Suppressor macrophage treated with lipopolysaccharide for 1 hour (primary cell): ENCODE results near the gene CCDC83.
A peak's percentile ranks its signal among the peaks of the same experiment; 100 is the strongest.

Source experiments
- DNase-seq, 3 donors: peaks; one replicate each; pipeline ENCODE4 v3.0.0-alpha.2; 2020 to 2022

The CCDC83 gene

DNA sequence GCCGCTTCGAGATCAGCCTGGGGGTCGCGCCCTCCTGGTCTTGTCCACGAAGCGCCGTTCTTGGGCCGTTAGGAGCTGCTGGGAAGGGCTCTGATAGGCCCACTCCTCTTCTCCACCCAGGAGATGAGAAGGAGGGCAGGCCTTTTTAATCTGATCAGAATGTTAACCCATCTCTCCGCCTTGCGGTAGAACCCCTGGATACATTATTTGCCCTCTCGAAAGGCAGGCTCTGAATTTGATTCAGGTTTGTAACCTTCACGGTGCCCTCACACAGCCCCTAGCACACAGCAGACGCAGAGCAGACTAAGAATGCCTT is at the start of gene CCDC83:
Gene CCDC83, plus strand, starts transcription at position 43 of the 316 bp plus-strand sequence. CDS start 9,741 bp downstream, outside the sequence.
- DNase-seq, result no peak

DNA sequence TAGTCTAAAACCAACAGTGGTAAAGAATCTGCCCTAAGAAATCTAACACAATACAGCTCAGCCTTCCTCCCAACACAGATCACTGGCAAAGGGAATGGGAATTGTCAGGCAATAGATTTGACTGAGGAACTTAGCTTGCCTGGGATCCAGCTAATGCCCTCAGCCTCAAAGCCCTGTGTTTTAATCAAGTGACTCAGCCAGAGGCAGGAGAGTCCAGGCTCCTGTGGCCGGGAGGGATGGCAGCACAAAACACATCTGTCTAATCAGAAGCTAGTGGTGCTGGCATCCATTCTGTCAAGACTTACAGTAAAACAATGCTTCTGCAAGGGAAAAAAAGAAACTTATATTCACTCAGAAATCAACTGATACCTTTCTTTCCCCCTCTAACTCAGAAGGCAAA is 49.8 kb upstream of the CCDC83 start:
- no peak for DNase-seq

DNA sequence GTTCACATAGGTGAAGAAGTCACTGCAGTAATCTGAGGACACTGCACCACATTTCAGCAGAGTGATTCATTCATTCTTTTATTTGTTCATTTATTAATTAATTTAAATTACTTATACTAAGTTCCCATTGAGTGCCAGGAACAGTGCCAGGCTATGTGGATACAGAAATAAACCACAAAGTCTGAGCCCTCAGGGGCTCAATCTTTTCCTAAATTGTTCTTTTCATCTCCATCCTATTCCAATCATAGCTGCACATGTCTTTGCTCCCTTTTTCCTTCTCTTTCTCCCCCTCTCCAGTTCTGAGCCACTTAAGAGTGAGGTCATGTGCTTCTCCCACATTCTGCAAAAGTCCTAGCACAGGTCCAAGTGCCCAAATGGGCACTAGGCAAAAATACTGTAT is 49.2 kb upstream of the CCDC83 start:
- no peak for DNase-seq

DNA sequence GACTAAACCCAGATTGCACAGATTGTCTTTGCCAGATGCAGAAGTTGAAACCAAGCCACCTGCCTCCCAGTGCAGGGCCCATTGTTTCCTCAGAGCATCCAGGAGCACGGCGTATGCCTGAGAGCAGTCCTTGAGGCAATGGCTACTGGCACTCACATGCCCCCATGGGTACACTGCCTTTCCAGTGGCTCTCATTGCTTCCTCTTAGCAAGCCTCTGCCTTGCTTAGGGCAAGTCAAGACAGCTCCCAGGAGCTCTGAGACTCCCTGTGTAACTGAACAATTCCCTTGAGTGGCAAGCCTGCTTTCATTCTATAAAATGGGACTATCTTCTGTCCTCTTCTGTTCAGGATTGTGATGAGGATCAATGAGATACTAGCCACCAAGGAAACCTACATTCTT is 48.3 kb upstream of the CCDC83 start:
- DNase-seq, result no peak

DNA sequence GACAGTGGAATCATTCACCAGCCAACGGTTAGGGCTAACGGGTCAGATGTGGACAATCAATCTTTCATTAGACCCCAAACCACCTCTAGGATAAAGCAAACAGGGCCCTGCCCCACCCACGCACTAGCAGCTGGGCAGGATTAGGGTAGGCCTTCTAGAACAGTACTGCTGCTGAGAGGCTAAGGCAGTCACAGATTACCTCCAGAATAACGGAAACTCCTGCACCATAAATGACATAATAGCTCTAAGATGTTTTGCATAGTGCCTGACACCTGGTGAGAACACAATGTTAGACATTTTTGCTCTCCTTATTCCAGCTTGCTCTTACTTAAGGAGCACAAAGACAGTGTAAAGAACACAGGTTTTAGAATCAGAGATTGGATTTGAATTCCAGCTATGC is 46.0 kb upstream of the CCDC83 start:
- no peak for DNase-seq

DNA sequence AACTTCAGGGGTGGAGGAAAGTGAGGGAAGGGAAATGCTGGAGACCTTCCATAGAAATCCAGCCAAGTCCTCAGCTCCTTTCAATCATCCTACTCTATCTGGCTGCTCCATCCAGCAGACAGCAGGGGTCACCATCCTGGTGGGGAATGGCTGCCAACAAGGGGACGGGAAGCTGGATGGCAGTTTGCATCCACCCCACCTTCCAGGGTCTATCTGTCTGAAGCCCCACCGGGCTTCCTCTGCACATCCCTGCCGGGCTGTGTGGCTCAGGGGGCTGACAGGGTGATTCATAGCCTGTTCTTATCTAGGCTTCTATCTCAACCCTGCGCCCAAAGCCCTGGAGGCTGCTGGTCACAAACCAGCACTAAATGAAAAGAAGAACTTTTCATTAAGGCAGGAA is 45.3 kb upstream of the CCDC83 start:
- no peak for DNase-seq

DNA sequence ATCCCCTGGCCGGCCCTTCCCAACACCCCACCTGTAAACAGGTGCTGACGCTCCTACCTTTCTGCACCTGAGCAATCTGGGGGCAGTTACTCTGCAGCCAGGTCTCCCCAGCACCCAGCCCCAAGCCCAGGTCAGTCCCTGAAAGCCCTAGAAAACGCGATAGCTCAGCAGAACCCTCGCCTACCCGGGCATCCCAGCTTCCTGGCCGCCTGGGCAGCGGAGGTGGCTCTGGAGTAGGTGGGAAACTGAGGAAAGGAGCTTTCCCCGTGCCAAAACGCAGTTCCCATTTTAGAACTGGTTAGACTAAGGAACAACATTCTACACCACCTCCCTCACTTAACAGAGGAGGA is 44.7 kb upstream of the CCDC83 start:
- DNase-seq, result no peak

DNA sequence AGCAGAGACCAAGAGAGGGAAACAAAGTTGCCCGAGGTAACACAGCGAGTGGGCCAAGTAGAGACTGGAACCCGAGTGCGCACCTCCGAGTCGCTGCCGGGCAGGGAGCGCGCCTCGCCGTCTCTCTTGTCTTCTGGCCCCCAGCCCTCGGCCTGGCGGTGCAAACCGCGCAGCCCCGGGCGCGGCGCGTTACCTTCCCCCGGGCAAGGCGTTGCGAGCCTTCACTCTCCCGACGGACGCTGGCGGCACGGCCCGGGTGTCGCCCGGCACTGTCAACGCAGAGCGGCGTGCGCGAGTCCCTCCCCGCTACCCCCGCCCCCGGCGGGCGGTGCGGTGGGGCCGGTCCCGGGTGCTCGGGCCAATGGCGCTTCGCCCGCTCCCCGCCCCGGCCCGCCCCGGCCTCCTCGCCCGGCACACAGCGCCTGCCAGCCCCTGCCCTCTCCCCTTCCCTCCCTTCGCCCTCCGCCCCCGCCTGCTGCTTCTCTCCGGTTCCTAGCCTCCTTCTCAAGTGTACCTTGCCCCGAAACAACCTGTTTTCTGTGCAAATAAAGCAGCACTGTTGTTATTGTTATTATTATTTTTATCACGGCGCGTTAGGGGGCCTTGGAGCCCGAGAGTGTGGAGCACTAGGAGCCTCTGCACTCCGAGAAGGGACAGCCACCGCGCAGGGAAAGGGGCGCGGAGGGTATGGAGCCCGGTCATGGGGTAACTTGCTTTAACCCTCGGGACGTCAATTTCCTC is 44.1 kb upstream of the CCDC83 start, which contains the start of gene SYTL2:
Gene SYTL2, minus strand, starts transcription at position 271 of the 741 bp plus-strand sequence. CDS start 53,416 bp downstream, outside the sequence.
- peak; percentile 70 to 92 (median 85) for DNase-seq

DNA sequence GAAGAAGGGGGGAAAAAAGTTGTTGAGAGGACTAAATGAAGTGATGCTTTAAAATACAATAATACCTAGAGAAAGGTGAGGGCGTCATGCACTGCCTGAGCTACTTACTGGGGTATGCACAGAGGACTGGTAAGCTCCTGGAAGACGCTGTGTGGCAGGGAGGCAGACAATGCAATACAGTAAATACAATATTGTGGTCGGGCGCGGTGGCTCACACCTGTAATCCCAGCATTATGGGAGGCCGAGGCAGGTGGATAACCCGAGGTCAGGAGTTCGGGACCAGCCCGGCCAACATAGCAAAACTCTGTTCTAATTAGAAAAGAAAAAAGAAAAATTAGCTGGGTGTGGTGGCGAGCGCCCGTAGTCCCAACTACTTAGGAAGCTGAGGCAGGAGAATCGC is 43.6 kb upstream of the CCDC83 start:
- DNase-seq, result no peak

DNA sequence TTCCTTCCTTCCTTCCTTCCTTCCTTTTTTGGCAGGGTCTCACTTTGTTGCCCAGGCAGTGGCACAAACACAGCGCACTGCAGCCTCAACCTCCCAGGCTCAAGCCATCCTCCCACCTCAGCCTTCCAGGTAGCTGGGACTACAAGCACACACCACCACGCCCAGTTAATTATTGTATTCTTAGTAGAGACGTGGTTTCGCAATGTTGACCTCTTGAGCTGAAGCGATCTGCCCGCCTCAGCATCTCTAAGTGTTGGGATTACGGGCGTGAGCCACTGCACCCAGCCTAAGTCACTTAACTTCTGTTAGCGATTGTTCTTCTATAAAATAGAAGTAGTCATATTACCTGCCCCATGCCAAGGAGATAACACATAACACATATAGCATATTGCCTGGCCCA is 41.5 kb upstream of the CCDC83 start:
- DNase-seq, result no peak

DNA sequence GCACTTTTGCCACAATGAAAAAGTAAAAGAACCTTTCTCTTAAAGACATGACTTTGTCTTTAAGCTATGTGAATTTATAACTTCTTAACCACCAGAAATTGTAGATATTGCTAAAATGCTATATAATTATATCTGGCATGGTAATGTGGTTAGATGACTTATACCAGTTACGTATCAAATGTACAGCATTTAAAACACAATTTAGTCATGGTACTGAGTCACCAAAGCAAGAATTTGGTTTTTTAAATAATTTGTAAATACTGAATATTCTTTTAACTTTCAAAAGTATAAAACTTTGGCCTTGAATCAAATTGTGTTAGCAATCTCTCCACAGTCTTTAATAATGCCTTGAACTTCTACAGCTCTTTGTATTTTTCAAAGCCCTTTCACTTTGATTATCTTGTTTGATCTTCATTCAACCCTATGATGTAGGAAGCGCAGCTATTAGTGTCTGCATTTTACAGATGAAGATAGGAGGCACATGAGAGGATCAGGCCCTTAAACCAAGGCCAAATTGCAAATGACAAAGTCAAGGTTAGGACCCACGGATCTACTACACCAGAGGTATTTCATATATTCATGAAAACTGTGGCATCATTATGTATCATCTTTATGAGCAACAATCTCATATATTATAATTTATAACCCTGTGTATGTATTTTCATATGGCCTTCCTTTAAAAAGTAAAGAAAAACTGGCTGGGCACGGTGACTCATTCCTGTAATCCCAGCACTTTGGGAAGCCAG is 39.8 kb upstream of the CCDC83 start:
- peak in 1 of 3 donors; percentile 6 for DNase-seq

DNA sequence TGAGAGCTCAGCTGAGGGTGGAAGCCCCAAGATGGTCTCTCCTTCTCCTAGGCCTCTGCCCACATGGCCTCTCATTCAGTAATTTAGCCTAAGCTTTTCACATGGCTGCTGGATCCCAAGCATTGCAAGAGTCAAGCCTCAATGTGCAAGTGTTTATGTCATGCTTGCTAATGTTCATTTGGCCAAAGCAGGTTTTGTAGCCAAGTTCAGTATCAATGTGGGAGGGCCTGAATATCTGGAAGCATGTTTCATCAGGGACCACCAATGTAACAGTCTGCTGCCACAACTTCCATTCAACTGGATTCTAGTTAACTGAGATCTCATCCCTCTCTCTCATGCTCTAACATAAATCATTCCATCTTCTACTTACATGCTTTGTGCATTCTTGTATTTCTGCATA is 35.7 kb upstream of the CCDC83 start:
- DNase-seq, result no peak

DNA sequence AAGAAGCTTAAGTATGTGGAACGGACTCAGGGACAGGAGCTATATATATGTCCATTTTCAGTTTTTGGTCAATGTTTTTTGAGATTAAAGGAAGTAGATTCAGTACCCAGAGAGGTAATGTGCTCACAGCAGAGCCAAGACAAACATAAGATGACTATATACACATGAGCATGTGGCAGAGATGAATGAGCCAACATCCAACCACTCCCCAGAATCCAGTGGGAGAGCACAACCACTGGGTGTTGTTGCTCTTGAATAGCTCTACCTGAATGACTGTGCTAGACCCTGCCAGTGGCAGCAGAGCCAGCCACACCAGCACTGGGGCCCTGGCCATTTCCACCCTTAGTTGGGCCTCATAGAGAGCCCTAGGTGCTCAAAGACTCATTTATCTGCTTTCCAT is 33.5 kb upstream of the CCDC83 start:
- no peak for DNase-seq

DNA sequence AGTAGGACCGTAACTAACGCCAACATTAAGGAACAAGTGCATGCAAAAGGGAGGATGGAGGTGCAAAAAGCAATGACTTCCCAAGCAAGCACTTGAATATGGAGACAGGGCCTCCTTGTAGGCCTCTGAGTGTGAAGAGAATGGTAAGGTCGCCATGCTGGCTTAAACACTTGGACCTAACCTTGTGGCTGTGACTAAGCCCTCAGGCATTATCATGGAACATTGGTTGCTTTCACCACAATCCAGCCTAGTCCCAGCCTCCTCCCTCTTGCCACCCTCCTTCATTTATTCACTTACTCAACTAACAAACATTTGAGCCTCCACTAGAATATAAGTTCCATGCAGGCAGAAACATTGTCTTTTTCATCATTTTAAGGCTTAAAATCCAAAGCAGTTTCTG is 32.4 kb upstream of the CCDC83 start:
- DNase-seq, result no peak

DNA sequence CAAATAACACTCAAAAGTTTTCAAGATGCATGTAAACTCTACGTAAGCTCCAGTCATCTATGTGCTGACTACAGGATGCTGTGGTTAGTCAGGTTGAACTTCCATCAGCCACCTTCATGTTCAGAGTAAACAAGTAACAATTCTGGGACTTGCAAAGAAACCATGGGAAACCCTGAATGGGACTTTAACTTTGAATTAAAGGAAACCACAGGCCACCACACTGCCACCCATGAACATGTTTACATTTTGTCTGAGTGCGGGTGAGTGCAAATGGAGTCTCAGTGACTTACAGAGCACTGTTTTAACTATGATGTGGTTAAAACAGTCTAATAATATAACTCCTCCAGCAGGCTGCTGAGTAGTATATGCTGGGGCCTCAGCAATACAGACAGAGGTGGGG is 31.4 kb upstream of the CCDC83 start:
- no peak for DNase-seq

DNA sequence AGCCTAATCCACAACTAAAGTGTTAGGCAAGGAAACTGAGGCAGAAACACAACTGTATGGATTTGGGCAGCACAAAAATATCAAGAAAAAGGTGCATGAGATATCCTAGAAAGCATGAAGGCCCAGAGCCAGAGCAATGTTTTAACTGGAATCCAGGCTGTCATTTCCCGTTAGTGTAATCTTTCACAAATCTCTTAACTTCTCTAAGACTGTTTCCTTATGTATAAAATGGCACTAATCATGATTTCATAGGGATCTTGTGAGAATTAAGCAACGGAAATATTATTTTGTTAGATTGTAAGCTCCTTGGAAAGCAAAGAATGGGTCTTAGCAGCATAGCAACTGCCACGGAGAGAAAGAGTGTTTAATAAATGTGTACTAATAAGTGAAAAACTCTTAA is 29.6 kb upstream of the CCDC83 start:
- DNase-seq, result no peak

DNA sequence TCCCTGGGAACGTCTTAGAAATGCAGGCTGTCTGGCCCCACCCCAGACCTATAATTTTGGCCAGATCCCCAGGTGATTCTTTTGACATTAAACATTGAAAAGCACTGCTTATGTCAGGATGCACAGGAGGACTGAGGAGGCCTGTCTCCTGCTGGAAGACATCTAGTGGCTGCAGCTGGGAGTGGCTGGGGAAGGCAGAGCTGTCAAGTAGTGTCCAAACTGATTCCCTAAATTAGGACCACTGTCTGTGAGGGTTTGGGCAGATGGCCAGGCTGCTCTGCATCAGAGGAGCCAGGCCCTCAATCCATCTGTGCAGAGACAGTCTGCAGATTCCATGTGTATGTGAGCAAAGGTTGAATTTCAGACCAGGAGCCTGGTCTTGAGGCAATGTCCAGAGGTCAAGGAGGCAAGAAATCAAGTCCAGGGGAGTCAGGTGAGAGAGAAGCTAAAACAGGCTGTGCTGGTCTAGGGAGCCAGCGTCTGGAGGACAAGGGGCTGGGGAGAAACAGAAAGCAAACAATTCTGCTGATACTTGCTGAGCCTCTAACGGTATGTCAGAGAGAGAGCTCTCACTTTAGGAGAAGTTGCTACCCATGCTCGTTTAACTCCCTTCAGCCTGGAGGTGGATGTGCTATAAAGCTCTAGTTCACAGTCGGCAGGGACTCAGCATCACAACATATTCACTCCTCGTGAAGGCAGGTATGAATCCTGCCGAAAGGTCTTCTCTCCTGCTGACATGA is 28.9 kb upstream of the CCDC83 start:
- peak in 2 of 3 donors; percentile 14 to 32 for DNase-seq

DNA sequence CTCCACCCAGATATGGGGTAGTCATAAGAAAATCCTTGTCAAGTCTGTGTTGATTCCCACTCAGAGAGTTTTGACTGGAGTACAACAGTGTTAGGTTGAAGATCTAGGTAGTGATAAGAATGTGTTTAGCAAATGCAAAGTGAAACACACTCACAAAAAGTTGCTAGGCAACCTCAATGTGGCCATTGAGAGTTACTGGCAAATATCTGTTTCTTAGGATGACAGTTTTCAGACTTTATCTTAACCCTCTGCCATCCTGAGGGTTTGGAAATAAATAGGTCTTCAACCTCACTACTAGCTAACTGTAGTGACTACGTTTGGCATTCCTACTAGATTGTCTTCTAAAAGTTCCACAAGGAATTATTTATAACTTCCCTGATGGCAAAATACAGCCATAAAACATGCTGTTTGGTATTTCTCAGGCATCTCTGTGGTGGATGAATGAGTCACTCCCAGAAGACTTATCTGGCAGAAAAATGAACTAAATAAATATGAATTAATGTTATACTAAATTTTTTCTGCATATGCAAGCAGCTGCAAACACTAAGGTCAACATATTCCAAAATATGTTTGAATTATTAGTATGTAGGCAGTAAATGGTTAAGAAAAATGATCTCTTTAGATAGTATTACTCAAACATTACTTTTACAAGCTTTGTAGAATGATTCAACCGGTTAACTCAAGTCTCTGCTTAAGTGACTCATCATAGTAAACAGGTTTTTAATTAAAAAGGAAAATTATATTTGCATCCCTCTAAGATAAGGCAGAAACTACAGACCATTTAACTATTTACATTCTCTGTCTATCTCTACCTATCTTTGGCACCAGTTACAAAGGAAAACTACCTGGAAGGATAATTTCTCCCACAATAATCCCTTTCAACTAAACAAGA is 27.2 kb upstream of the CCDC83 start:
- peak in 1 of 3 donors; percentile 4 for DNase-seq

DNA sequence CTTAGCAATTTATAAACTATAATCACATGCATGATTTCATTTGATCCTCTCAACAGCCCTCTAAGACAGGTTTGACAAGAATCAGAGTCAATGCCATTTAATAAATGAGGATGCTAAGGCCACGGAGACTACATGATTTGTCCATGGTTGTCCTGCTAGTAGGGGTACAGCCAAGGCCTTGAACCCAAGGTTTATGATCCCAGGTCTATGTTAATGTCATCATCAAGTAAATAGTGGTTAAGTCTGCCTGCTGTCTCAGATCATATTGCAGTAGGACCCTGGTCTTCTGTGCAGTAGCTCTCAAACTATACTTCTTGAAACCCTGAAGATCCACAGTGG is 26.6 kb upstream of the CCDC83 start:
- DNase-seq, result no peak

DNA sequence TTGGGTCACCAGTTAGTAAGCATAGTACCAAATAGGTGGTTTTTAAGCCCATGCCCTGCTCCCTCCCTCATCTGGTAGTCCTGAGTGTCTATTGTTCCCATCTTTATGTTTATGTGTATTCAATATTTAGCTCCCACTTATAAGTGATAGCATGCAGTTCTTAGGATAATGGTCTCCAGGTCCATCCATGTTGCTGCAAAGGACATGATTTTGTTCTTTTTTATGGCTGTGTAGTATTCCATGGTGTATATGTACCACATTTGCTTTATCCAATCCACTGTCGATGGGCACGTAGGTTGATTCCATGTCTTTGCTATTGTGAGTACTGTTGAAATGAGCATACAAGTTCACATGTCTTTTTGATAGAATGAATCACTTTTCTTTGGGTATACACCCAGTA is 26.0 kb upstream of the CCDC83 start:
- DNase-seq, result no peak

DNA sequence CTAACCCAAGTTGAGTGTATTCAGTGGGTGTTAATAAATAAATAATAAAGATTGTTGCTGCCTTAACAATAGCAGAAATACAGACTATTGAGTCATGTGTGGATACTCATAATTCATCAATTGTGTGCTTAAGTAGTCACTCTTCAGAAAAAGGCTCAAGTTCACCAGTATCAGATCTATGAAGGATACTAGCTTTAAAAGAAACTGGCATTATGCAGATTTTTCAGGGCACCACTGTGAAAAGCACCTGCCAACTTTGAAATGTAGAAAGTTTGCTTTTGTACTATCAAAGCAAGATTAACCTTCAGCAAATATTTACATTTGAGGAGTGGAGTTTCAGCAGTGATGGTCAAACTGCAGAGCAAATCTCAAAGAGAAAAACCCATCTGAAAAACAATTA is 24.1 kb upstream of the CCDC83 start:
- no peak for DNase-seq

DNA sequence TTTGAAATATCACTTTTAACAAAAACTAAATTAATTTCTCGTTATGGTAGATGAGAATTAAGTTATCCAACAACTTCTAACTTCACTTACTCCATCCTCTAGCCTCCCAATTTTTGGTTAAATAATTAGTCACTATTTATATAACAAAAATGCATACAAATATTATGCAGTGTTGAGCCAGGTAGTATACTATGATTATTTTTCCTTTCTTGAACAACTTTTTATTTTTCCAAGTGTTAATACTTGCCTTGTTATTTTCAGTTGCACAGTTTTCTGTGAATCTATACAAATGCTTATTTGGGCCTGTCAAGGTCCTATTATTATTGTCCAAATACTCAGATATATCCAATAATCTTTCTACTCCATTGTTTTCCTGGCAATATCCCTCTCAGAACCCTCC is 19.9 kb upstream of the CCDC83 start:
- DNase-seq, result no peak

DNA sequence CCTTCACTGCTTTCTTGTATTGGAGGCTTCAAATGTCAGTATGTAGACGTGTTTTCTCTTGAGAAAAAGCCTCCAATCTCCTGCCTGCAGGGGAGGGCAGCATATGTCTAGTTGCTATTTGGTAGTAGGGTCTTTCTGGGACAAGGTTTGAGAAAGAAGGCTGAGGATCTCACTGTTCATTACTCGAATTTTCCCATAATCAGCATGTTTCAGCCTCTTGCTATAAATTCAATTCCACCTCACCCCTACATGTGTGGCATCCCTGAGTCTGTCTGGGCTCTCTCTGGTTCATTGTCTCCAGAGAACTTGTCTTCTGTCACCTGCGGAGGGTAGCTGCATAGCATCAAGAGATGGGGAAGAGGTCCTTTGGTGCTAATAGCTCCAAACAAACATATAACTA is 19.5 kb upstream of the CCDC83 start:
- DNase-seq, result no peak
